Osteoblast (primary cell): ENCODE results near the gene ACAN. TPM values are rescaled to one million over a fixed set of nuclear protein-coding genes. Genes with fewer than 3 reads are reported as not detected.

ENCODE experiments used
- DNase-seq: peaks from one replicate; pipeline ENCODE4 v3.0.0; 2011; ENCODE audit warnings: low spot score, mixed read lengths; ENCODE audit not compliant: insufficient read length; ENCODE audit errors: missing footprints
- H2AFZ ChIP-seq: 2 replicates; pipeline ENCODE4 v1.6.0; 2011; ENCODE audit warnings: mild to moderate bottlenecking, low read length
- H3K27ac ChIP-seq: 2 replicates; pipeline ENCODE4 v1.5.1; 2011; ENCODE audit warnings: mild to moderate bottlenecking, low read depth, low read length, moderate library complexity
- H3K27me3 ChIP-seq: 2 replicates; pipeline ENCODE4 v1.6.0; 2012; ENCODE audit warnings: mild to moderate bottlenecking, control low read depth, inconsistent platforms, low read length, moderate library complexity; ENCODE audit not compliant: insufficient read depth
- H3K36me3 ChIP-seq: 2 replicates; pipeline ENCODE4 v1.5.1; 2011; ENCODE audit warnings: mild to moderate bottlenecking, low read length, control low read depth, moderate library complexity; ENCODE audit not compliant: insufficient read depth
- H3K4me1 ChIP-seq: 2 replicates; pipeline ENCODE4 v1.5.1; 2011; ENCODE audit warnings: mild to moderate bottlenecking, low read length, control low read depth, moderate library complexity; ENCODE audit not compliant: insufficient read depth
- H3K4me2 ChIP-seq: 2 replicates; pipeline ENCODE4 v1.6.0; 2011; ENCODE audit warnings: mild to moderate bottlenecking, low read length; ENCODE audit not compliant: insufficient read depth
- H3K4me3 ChIP-seq: fragments of 200-600 bp; sonication (generic); 3 replicates; pipeline ENCODE4 v1.5.1; 2012; ENCODE audit warnings: mild to moderate bottlenecking, low read length, inconsistent platforms; ENCODE audit not compliant: insufficient read depth
- H3K79me2 ChIP-seq: 2 replicates; pipeline ENCODE4 v1.6.0; 2012; ENCODE audit warnings: mild to moderate bottlenecking, low read length, control low read depth, inconsistent platforms; ENCODE audit not compliant: insufficient read depth
- H3K9me3 ChIP-seq: 2 replicates; pipeline ENCODE4 v1.5.1; 2011; ENCODE audit warnings: low read depth, low read length, control low read depth
- H4K20me1 ChIP-seq: 2 replicates; pipeline ENCODE4 v1.6.0; 2012; ENCODE audit warnings: mild to moderate bottlenecking, low read length, control low read depth; ENCODE audit not compliant: insufficient read depth
- total RNA-seq: library from RNA; depleted of rRNA; stranded (reverse); fragments of >200 nt; gene quantifications from 2 replicates; pipeline ENCODE4 v1.2.3, GENCODE V29; 2012
- TF ChIP-seq, protein P1 (sequence below): IDR thresholded peaks from 2 replicates; pipeline ENCODE4 v1.5.1; 2011; ENCODE audit warnings: mild to moderate bottlenecking, low read depth, low read length, moderate library complexity; ENCODE audit errors: extremely low read depth

The ACAN gene
- total RNA-seq, 1 donor = 12.7 TPM

DNA sequence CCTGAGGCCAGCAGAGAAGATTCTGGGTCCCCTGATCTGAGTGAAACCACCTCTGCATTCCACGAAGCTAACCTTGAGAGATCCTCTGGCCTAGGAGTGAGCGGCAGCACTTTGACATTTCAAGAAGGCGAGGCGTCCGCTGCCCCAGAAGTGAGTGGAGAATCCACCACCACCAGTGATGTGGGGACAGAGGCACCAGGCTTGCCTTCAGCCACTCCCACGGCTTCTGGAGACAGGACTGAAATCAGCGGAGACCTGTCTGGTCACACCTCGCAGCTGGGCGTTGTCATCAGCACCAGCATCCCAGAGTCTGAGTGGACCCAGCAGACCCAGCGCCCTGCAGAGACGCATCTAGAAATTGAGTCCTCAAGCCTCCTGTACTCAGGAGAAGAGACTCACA lies 55.7 kb downstream of the ACAN start:
- Histone ChIP-seq H3K27ac (no peak overlapping the region), H3K79me2 (no peaks in the 10 kb centered on the region), H2AFZ (no peak overlapping the region), H3K36me3 (no peaks in the 10 kb centered on the region), H3K9me3 (no peaks in the 10 kb centered on the region), H4K20me1 (no peaks in the 10 kb centered on the region), H3K27me3 (peaks cover 4% of the 10 kb centered on the region), H3K4me1 (no peaks in the 10 kb centered on the region), H3K4me3 (no peak overlapping the region), H3K4me2 (no peak overlapping the region)
- no peak for DNase-seq
- TF ChIP-seq, protein P1, sequence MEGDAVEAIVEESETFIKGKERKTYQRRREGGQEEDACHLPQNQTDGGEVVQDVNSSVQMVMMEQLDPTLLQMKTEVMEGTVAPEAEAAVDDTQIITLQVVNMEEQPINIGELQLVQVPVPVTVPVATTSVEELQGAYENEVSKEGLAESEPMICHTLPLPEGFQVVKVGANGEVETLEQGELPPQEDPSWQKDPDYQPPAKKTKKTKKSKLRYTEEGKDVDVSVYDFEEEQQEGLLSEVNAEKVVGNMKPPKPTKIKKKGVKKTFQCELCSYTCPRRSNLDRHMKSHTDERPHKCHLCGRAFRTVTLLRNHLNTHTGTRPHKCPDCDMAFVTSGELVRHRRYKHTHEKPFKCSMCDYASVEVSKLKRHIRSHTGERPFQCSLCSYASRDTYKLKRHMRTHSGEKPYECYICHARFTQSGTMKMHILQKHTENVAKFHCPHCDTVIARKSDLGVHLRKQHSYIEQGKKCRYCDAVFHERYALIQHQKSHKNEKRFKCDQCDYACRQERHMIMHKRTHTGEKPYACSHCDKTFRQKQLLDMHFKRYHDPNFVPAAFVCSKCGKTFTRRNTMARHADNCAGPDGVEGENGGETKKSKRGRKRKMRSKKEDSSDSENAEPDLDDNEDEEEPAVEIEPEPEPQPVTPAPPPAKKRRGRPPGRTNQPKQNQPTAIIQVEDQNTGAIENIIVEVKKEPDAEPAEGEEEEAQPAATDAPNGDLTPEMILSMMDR = no peak

DNA sequence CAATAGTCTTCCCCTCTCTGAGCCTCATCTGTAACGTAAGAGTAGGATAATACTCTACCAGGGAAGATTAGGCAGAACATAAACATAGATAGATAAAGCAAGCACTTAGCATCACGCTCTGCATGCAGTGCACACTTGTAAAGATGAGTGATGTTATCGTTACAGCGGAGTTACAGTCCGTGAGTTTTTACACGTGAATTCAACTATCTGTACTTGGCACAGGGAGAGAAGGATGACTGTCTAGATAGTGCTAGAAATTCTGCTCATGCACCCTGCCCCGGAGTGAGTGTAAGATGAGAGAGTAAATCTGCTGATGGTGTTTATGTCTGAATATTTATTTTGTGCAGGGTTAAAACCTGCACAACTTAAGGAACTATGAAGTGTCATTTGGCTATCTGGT lies 56.3 kb downstream of the ACAN start:
- Histone ChIP-seq H3K36me3 (no peaks in the 10 kb centered on the region), H2AFZ (no peak overlapping the region), H3K4me3 (no peak overlapping the region), H3K27me3 (peaks cover 4% of the 10 kb centered on the region), H3K27ac (no peak overlapping the region), H4K20me1 (no peaks in the 10 kb centered on the region), H3K9me3 (no peaks in the 10 kb centered on the region), H3K4me1 (no peaks in the 10 kb centered on the region), H3K4me2 (no peak overlapping the region), H3K79me2 (no peaks in the 10 kb centered on the region)
- TF ChIP-seq, protein P1 = no peak
- DNase-seq = no peak

DNA sequence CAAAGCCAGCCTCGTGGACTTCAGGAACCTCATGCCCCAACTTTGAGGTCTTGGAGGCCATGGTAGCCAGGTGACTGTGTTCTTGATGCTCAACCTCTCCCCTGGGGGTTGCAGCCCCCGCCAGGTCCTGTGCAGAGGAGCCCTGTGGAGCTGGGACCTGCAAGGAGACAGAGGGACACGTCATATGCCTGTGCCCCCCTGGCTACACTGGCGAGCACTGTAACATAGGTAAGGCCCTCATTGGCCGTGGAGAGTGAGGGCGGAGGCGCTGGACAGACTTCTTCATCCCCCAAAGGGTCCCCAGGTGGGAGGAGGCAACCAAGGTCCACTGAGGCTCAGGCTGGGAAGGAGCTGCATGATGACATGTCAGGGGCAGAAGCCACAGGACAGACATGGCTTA lies 57.0 kb downstream of the ACAN start:
- TF ChIP-seq, protein P1 = no peak

DNA sequence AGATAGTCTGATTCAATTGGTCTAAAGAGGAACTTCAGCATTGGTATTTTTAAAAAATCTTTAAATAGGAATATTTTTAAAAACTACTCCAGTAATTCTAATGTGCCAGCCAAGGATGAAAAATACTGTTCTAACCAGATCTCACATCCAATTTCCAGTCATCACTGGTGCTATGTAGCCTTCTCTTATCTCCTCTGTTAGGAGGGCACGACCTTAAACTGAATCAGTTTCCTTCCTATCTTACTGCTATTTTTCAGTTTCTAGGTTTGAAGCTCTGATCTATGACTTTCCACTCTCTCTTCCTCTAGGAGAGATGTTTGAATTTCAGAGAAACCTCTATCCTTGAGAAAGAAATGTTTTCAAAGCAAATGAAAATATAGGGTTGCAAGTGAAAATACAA lies 60.2 kb downstream of the ACAN start:
- Histone ChIP-seq H3K79me2 (no peaks in the 10 kb centered on the region), H3K27ac (no peak overlapping the region), H3K9me3 (no peaks in the 10 kb centered on the region), H2AFZ (no peak overlapping the region), H4K20me1 (no peaks in the 10 kb centered on the region), H3K4me1 (no peaks in the 10 kb centered on the region), H3K27me3 (peaks cover 2% of the 10 kb centered on the region), H3K4me2 (no peak overlapping the region), H3K4me3 (no peak overlapping the region), H3K36me3 (no peaks in the 10 kb centered on the region)
- TF ChIP-seq, protein P1 = no peak
- peak; percentile 18 for DNase-seq

More for the DNA sequence above, 57.0 kb downstream of the ACAN start:
- Histone ChIP-seq H3K27ac (no peak overlapping the region), H3K4me3 (no peak overlapping the region), H2AFZ (no peak overlapping the region), H4K20me1 (no peaks in the 10 kb centered on the region), H3K4me1 (no peaks in the 10 kb centered on the region), H3K27me3 (peaks cover under 1% of the 10 kb centered on the region), H3K79me2 (no peaks in the 10 kb centered on the region), H3K4me2 (no peak overlapping the region), H3K9me3 (no peaks in the 10 kb centered on the region), H3K36me3 (no peaks in the 10 kb centered on the region)
- no peak for DNase-seq
